Measurements from ENCODE around the gene TMC8. TPM values are rescaled to one million over a fixed set of nuclear protein-coding genes. Genes with fewer than 3 reads are reported as not detected.

Gene TMC8
- total and polyA plus RNA-seq, 8 donors = 0.51 to 6.0 (median 2.2) TPM

DNA sequence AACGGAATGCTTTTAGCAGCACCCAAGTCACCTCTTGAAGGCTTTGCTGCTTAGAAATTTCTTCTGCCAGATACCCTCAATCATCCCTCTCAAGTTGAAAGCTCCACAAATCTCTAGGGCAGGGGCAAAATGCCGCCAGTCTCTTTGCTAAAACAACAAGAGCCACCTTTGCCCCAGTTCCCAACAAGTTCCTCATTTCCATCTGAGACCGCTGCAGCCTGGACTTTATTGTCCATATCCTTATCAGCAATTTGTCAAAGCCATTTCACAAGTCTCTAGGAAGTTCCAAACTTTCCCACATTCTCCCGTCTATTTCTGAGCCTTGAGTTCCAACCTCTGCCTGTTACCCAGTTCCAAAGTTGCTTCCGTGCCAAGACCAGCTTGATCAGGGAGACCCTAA lies 29.5 kb upstream of the TMC8 start:
- H3K36me3 ChIP-seq = peaks cover 0 to 25% (median 8%) of the 10 kb centered on the region in 3 donors
- ATAC-seq = no peak

DNA sequence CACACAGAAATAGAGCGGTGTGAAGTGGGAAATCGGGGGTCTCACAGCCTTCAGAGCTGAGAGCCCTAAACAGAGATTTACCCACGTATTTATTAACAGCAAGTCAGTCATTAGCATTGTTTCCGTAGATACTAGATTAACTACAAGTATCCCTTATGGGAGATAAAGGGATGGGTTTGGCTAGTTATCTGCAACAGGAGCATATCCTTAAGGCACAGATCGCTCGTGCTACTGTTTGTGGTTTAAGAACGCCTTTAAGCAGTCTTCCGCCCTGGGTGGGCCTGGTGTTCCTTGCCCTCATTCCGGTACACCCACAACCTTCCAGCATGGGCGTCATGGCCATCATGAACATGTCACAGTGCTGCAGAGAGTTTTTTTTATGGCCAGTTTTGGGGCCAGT lies 29.0 kb upstream of the TMC8 start:
- no peaks in the 10 kb centered on the region for H3K4me1 ChIP-seq
- WGBS, 2 donors = 94 to 96% methylated on average over 10 of the region's 10 CpGs
- no peaks in the 10 kb centered on the region for H3K9me3 ChIP-seq
- TF ChIP-seq, protein P1, sequence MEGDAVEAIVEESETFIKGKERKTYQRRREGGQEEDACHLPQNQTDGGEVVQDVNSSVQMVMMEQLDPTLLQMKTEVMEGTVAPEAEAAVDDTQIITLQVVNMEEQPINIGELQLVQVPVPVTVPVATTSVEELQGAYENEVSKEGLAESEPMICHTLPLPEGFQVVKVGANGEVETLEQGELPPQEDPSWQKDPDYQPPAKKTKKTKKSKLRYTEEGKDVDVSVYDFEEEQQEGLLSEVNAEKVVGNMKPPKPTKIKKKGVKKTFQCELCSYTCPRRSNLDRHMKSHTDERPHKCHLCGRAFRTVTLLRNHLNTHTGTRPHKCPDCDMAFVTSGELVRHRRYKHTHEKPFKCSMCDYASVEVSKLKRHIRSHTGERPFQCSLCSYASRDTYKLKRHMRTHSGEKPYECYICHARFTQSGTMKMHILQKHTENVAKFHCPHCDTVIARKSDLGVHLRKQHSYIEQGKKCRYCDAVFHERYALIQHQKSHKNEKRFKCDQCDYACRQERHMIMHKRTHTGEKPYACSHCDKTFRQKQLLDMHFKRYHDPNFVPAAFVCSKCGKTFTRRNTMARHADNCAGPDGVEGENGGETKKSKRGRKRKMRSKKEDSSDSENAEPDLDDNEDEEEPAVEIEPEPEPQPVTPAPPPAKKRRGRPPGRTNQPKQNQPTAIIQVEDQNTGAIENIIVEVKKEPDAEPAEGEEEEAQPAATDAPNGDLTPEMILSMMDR (IDR thresholded peaks at IDR 0.05) = no peak
- DNase-seq = no peak
- FAIRE-seq = no peak
- no peak overlapping the region for H3K27ac ChIP-seq
- no peak for ATAC-seq
- no peak overlapping the region for H3K4me3 ChIP-seq
- H3K27me3 ChIP-seq = no peaks in the 10 kb centered on the region
- H3K36me3 ChIP-seq = peaks cover 0 to 23% (median 8%) of the 10 kb centered on the region in 3 donors
- intact Hi-C loops (cut with DNase I) = no loop called here

More for the DNA sequence above, 29.5 kb upstream of the TMC8 start:
- FAIRE-seq (no peak), DNase-seq (no peak)
- Histone ChIP-seq H3K9me3 (no peaks in the 10 kb centered on the region), H3K27ac (no peak overlapping the region), H3K4me1 (no peaks in the 10 kb centered on the region), H3K27me3 (no peaks in the 10 kb centered on the region), H3K4me3 (no peak overlapping the region)
- WGBS, 2 donors = 72 to 79% methylated on average over 5 of the region's 5 CpGs
- intact Hi-C loops (cut with DNase I) = no loop called here
- TF ChIP-seq, protein P1 (IDR thresholded peaks at IDR 0.05) = no peak

DNA sequence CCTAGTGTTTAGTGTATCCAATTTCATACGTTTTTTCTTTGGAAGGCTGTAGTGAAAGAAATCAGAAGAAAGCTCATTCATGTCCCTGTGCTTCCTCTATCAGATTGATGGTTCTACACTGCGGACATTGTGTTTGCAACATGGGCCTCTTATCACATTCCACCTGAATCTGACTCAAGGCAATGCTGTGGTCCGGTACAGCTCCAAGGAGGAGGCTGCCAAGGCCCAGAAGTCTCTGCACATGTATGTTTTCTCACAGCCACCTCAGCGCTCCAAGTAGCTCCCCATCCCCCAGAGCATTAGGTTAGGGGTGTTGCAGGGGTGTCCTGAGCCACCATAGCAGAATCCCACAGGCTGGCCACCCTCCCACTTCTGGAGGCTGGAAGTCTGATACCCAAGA lies 27.3 kb upstream of the TMC8 start:
- TF ChIP-seq, protein P1 (IDR thresholded peaks at IDR 0.05) = no peak
- Histone ChIP-seq H3K4me1 (no peaks in the 10 kb centered on the region), H3K4me3 (no peak overlapping the region), H3K36me3 (peaks cover 0 to 11% (median 0%) of the 10 kb centered on the region in 3 donors), H3K27me3 (no peaks in the 10 kb centered on the region), H3K9me3 (no peaks in the 10 kb centered on the region), H3K27ac (no peak overlapping the region)
- peak in 3 of 4 donors; percentile 46 to 71 (median 61) for ATAC-seq
- WGBS, 2 donors = 28 to 44% methylated on average over 4 of the region's 4 CpGs
- intact Hi-C loops (cut with DNase I) = no loop called here
- no peak for DNase-seq
- no peak for FAIRE-seq

DNA sequence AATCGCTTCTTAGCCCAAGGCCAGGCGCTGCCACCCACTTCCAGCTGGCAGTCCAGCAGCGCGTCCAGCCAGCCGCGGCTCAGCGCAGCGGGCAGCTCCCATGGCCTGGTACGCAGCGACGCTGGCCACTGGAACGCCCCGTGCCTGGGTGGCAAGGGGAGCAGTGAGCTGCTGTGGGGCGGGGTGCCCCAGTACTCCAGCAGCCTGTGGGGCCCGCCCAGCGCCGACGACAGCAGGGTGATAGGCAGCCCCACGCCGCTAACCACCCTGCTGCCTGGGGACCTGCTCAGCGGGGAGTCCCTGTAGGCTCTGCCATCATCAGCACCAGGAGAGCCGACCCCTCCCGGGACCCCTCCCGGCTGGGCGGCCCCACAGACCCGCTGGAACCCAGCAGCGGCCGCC lies 26.0 kb upstream of the TMC8 start:
- DNase-seq = peak in 1 of 6 donors; percentile 53
- Histone ChIP-seq H3K4me3 (no peak overlapping the region), H3K4me1 (no peaks in the 10 kb centered on the region), H3K27me3 (no peaks in the 10 kb centered on the region), H3K36me3 (no peaks in the 10 kb centered on the region), H3K27ac (no peak overlapping the region), H3K9me3 (no peaks in the 10 kb centered on the region)
- intact Hi-C loops (cut with DNase I) = no loop called here
- ATAC-seq = no peak
- 96 to 97% methylated on average over 28 of the region's 28 CpGs for WGBS, 2 donors
- no peak for FAIRE-seq
- TF ChIP-seq, protein P1 (IDR thresholded peaks at IDR 0.05) = no peak

DNA sequence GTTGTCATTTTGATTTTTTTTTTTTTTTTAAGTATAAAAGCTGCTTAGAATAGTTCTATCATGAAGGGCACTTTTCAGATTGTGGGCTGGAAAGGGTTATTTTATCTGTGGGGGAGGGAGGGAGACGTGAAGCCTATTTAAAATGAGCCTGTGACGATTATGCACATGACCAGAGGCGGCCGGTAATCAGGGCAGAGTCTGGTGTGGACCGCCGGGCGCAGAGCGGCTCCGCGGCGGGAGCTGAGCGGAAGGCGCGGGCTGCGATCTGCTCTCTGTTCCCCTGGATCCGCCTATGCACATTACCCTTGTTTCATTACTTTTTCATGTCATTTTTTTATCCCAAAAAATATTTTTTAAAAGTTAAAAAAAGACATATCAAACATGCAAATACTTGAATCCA lies 25.5 kb upstream of the TMC8 start:
- 89 to 90% methylated on average over 16 of the region's 16 CpGs for WGBS, 2 donors
- no peak for FAIRE-seq
- Histone ChIP-seq H3K9me3 (no peaks in the 10 kb centered on the region), H3K4me3 (no peak overlapping the region), H3K27me3 (no peaks in the 10 kb centered on the region), H3K27ac (no peak overlapping the region), H3K4me1 (no peaks in the 10 kb centered on the region), H3K36me3 (no peaks in the 10 kb centered on the region)
- TF ChIP-seq, protein P1 (IDR thresholded peaks at IDR 0.05) = no peak
- no peak for DNase-seq
- intact Hi-C loops (cut with DNase I) = no loop called here
- no peak for ATAC-seq

Data from pancreas (tissue), 10 donors.